ENCODE data around the gene TMBIM6.
"Not testable (repeated sequence)": the region's sequence is repeated elsewhere in the genome, so short reads cannot be mapped to it uniquely, and the experiment has no call there.

TMBIM6 gene

GRCh38 chr12:49777341-49777740 lies 36.0 kb downstream of the TMBIM6 start:
- DNase-seq: no peak

DNA sequence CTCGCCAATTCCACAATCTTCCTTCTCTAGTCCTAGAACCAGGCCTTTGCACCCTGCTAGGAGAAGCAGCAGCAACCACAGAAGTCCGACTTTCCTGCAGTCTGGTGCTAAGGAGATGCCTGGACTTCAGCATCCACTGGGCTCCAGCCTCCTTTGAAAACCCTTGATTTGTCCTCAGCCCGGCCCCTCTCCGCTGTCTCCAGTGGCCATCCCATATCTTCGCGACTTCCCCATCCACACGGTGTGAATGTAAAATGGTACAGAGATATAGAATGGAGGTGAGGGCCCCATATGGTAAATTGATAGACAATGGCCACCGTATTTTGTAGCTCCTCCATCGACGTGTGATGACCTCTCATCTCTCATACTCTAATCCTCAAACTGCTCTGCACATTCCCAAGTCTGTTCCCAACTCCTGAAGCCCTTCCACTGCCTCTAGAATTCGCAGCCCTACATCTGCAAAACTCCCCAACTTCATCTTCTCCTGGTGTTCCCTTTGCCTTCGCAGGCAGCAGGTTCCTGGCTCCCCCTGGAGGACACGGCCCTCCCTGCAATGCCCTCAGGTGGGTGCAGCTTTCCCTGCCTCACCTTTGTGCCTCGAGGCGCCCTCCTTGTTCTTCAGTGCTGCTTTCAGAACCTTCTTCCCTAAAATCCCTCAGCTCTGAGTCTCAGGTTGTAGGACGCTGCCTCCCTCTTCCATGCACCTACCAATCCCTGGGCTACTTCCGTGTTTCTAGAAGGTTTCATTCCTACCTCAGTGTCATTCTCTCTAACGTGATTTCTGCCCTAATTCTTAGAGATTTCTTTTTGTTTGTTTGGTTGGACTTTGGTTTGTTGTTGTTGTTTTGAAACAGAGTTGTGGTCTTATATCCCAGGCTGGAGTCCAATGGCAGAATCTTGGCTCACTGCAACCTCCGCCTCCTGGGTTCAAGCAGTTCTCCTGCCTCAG lies 36.7 kb downstream of the TMBIM6 start:
- DNase-seq: no peak

- DNase-seq: no peak
Measured at GRCh38 chr12:49779581-49779980, 38.2 kb downstream of the TMBIM6 start.

DNA sequence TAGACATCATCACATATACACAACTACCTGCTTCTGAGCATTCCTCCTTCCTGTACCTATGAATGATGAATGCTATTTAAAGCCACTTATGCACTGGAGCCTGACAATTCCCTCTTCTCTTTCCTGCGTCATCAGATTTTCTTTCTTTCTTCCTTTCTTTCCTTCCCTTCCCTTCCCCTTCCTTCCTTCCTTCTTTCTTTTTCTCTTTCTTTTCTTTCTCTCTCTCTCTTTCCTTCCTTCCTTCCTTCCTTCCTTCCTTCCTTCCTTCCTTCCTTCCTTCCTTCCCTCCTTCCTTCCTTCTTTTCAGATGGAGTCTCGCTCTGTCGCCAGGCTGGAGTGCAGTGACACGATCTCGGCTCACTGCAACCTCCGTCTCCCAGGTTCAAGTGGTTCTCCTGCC lies 39.6 kb downstream of the TMBIM6 start:
- not testable (repeated sequence) for DNase-seq

DNA sequence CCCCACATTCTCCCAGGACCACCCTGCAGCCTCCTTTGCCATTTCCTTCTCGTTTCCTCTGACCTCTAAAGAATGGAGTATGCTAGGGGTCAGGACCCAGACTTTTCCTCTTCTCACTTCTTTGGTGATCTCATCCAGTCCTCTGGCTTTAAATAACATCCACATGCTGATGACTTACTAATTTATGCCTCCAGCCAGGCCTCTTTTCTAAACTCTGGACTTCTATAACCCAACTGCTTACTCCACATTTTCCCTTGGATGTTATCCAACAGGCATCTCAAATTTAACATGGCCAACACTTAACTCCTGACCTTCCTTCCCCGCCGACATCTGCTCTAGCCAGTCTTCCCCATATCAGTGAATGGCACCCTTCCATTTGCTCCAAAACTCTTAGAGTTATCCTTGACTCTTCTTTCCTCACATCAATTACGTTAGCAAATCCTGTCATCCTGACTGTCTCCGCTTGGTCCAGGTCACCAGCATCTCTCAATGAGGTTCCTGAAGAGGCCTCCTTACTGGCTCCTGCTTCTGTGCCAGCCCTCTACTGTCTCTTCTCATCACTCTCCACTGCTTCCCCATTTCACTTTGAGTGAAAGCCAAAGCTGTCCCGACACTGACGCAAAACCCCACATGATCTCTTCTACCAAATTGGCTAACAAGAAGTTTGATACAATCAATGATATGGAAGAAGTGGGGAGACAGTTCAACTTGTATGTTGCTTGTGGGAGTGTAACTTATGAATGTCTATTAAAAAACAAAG lies 42.7 kb downstream of the TMBIM6 start:
- DNase-seq: no peak

DNA sequence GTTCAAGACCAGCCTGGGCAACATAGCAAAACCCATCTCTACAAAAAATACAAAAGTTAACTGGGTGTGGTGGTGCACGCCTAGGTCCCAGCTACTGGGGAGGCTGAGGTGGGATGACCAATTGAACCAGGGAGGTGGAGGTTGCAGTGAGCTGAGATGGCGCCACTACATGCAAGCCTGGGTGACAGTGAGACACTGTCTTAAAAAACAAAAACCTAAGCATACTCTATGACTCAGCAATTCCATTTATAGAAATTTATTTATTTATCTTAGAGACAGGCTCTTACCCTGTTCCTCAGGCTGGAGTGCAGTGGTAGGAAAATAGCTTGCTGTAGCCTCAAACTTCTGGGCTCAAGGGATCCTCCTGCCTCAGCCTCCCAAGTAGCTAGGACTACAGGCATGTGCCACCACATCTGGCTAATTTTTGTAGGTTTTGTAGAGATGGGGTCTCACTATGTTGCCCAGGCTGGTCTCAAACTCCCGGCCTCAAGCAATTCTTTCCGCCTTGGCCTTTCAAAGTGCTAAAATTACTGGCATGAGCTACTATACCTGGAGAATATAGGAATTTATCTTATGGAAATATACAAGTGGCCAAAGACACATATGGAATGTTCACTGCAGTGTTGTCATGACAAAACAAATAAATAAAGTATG lies 43.5 kb downstream of the TMBIM6 start:
- DNase-seq: no peak

DNA sequence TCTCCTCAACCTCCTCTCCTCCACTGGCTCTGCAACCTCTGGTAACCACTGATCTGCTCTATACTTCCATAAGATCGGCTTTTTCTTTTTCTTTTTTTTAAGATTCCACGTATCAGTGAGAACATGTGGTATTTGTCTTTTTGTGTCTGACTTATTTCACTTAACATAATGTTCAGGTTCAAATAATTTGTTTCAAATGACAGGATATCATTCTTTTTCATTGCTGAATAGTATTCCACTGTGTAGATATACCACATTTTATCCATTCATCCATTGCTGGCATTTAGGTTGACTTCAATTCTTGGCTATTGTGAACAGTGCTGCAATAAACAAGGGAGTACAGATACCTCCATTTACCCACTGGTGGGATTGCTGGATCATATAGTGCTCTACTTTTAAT lies 46.3 kb downstream of the TMBIM6 start:
- no peak for DNase-seq

- DNase-seq: no peak
Measured at GRCh38 chr12:49789992-49790391, 48.6 kb downstream of the TMBIM6 start.

GRCh38 chr12:49790741-49791555 lies 49.6 kb downstream of the TMBIM6 start:
- DNase-seq: no peak

DNA sequence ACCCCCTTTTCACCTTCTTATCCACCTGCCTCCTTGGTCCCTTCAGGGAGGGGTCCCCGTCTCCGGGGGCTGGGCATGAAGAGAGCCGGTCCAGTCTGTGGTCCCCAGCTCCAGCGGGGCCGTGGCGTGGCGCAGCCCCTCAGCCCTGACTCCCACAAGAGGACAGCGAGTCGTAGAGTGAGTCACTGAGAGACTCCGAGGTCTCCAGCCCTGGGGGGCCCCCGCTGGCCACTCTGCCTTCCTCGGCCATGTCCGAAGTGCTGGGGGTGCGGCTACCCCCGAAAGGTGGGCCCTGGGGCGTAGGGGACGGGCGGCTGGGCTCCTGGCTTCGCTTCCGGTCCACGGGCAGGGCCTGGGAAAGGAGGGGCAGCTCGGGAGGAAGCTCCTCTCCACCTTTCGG lies 50.3 kb downstream of the TMBIM6 start:
- DNase-seq: no peak

- DNase-seq: no peak
Measured at GRCh38 chr12:49792181-49792970, 51.0 kb downstream of the TMBIM6 start.

DNA sequence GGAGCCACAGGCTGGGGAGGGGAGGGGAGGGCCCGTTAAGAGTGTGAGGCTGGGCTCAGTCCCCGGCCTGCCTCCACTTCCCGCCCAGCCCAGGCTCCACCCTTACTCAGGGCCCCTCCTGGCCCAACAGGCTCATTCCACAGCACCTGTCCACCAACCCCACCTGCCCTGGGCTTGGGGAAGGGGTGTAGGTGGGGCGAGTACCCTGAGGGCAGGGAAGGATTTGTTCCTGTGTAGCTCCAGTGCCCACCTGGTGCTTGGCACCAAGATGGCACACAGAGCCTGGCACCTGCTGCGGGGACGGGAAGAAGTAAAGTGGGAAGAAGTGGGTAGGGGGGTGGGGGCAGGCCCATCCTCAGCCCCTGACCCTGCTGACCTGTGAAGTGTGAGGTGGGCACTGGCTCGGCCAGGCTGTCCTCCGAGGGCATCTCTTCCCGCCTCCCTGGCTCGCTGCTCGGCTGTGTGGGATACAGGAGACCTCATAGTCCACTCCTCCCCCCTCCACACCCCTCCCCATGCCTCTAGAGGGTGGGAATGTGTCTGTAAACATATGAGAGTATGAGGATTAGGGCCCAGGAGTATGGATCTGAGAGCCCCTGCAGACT lies 51.7 kb downstream of the TMBIM6 start:
- no peak for DNase-seq

GRCh38 chr12:49793620-49794019 lies 52.3 kb downstream of the TMBIM6 start:
- DNase-seq: no peak

- no peak for DNase-seq
Measured at GRCh38 chr12:49794021-49794420, 52.7 kb downstream of the TMBIM6 start.

DNA sequence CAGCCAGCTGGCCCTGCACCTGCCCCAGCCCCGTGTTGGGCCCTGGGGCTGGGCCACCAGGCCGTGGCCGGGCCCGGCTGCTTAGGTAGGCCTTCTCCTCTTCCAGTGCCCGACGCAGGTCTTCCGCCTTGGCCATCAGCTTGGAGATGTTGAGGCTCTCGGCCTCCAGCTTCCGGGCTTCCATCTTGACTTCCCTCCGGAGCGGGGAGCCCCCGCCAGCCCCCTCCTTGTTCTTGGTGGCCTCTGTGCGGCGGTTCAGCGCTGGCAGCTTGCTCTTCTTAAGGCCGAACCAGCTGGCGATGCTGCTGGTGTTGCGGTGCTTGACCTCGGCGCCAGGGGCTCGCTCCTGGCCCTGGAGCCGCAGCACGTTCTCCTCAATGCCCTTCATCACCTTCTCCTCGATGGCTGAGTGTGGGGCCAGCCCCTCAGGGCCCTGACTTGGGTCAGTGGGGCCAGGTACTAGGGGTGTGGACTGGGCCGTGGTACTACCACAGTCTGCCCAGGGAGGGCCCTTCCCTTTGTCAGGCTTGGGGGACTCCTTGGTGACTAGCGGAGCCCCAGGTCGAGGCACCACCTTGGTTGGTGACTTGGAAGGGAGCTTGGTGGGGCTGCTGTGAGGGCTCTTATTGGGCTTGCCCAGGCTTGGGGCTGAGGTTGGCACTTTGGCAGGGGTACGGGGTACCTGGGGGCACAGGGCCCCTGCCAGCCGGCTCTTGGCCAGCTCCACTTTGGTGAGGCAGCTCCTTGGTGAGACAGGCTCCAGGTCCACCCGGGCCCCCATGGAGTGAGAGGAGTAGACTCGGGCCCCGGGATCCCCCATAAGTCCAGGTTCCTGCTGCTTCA lies 53.7 kb downstream of the TMBIM6 start:
- DNase-seq: no peak

DNA sequence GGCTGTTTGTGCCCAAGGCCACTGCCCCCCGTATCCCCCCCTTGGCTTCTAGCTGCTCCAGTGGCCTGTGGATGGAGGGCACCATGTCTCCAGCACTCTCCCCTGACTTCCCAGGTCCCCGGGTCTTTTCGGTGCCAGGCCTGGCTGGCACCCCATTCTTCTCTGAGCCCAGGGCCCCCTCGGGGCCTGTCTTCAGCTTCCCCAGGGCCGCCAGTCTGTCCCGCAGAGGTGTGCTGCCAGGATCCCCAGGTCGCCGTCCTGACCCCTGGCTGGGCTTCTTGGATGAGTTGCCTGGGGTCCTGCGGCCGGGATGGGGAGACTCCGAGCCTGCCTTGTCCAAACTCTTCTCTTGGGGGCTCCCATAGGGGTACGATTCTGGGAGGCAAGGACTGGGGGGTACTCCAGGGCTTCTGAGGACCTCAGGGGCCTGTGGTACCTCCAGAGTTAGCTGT lies 54.3 kb downstream of the TMBIM6 start:
- no peak for DNase-seq

DNA sequence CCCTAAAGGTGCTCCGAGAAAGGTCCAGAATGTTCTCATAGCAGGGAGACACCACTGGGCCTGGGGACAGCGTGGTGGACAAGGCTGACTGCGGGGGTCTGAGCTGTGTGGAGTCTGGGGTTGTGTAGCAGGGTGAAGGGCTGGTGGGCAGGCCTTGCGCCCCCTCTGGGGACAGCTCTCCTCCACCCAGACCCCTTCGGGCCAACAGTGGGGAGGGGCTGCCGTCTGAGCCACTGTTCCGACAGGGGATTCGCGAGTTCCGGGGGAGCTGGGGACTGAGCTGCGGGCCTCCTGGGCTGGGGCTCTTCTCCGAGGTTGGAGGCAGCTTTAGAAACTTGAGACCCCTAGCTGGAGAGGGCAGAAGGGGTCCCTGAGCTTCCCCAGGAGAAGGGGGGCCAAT lies 54.8 kb downstream of the TMBIM6 start:
- no peak for DNase-seq

DNA sequence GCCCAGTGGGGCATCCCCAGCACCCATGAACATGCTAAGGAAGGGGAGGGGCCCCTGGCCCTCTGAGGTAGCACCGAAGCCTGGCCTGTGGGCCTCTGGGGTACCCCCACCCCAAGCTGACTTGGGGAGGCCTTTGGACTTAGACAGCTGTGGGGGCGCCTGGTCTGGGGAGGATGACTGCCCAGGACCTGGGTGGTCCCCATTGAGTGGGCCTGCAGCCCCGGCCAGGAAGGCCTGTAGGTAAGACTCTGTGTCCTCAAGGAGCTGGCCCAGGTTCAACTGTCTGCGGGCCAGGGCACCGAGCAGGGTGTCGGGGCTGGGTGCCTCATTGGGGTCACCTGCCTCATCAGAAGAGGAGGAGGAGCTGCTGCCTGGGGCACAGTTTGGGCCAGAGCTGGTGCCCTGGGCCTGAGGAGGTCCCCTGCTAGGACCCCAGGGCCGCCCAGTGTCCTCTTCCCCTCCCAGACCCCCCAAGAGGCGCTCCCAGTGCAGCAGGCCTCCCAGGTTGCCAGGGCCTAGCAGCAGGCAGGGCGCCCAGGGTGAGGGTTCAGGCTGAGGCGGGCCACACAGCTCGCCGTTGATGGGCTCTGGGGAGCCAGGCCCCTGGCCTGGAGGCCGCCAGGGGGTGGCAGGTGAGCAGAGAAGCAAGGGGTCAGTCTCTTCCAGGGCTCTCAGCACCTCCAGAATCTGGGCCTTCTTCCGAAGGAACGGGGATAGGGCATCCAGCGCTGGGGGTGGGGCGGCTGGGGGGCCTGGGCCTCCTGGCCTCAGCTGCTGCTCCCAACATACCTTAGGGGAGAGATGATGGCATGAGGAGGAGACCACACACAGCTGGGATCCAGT lies 55.5 kb downstream of the TMBIM6 start:
- no peak for DNase-seq

- no peak for DNase-seq
Measured at GRCh38 chr12:49797449-49797776, 56.1 kb downstream of the TMBIM6 start.

- DNase-seq: no peak
Measured at GRCh38 chr12:49798248-49798647, 56.9 kb downstream of the TMBIM6 start.

Data from NCI-H2171 (cell line).